HCT116 (cell line): Measurements from ENCODE around the gene SDK1. TPM values are rescaled to one million over a fixed set of nuclear protein-coding genes. Genes with fewer than 3 reads are reported as not detected.

Experiments
- ATAC-seq: fragments of 200-7000 bp; cut with Tn5 transposase; 2 replicates; pipeline ENCODE4 v1.9.1; 2020; ENCODE audit warnings: mild to moderate bottlenecking, moderate library complexity
- BruUV-seq: library from RNA; stranded (reverse); fragments of 400-500 nt; replicated peaks from 2 replicates; lab custom pipeline; 2021; lab: Mats Ljungman, UMichigan
- CTCF ChIA-PET: fragments of 300-600 bp; sonication (Branson Sonifier 250); formaldehyde crosslinking; loops from one replicate; lab custom pipeline; 2021; ENCODE audit warnings: antibody characterized with exemption; lab: Charles Lee
- POLR2A ChIA-PET: fragments of 300-600, 350-600 bp; sonication (Branson Sonifier 250); formaldehyde crosslinking; loops from one replicate; lab custom pipeline; 2021; ENCODE audit warnings: antibody characterized with exemption; lab: Charles Lee
- RAD21 ChIA-PET, 2 experiments: fragments of 300-600 bp; sonication (Branson Sonifier 250); formaldehyde crosslinking; loops; one replicate each; lab custom pipeline; 2023; ENCODE audit warnings: low total read pairs in 2 of 2; ENCODE audit not compliant: uncharacterized antibody in 2 of 2, unreplicated experiment in 2 of 2, low non-redundant PET in 1 of 2; lab: Charles Lee
- DNase-seq: peaks from one replicate; pipeline ENCODE4 v3.0.0-alpha.2; 2010; ENCODE audit warnings: low read depth, low spot score
- H2AFZ ChIP-seq: fragments of 200-600 bp; shearing (Covaris generic), sonication (generic); 2 replicates; pipeline ENCODE4 v1.6.1; 2017; ENCODE audit warnings: low read depth, mixed run types, mixed read lengths, antibody characterized with exemption, low read length; ENCODE audit not compliant: poor library complexity, severe bottlenecking
- H3K27ac ChIP-seq: 2 replicates; pipeline ENCODE4 v1.5.1; 2012; ENCODE audit warnings: low read depth, low read length
- H3K27me3 ChIP-seq: fragments of 200-600 bp; sonication (generic); 2 replicates; pipeline ENCODE4 v1.6.1; 2016; ENCODE audit warnings: mixed run types, low read length, mixed read lengths; ENCODE audit not compliant: insufficient read depth
- H3K36me3 ChIP-seq, 2 experiments: fragments of 200-500 bp in 1 of 2; fragments of 200-600 bp in 1 of 2; sonication (Bioruptor generic) in 1 of 2; sonication (generic) in 1 of 2; 2 replicates each; pipeline versions ENCODE4 v1.5.1 to v1.6.1; 2014 to 2016; ENCODE audit warnings: low read length in 2 of 2, inconsistent platforms in 1 of 2, mixed read lengths in 1 of 2, mixed run types in 1 of 2; ENCODE audit not compliant: insufficient read depth in 2 of 2, control insufficient read depth in 1 of 2
- H3K4me1 ChIP-seq, 2 experiments: fragments of 200-600 bp in 1 of 2; sonication (generic) in 1 of 2; 2 replicates each; pipeline versions ENCODE4 v1.5.1 to v1.6.1; 2012 to 2017; ENCODE audit warnings: low read length in 2 of 2, inconsistent platforms in 1 of 2, mild to moderate bottlenecking in 1 of 2, mixed read lengths in 1 of 2, mixed run types in 1 of 2, moderate library complexity in 1 of 2; ENCODE audit not compliant: insufficient read depth in 2 of 2, control insufficient read depth in 1 of 2
- H3K4me2 ChIP-seq: fragments of 200-600 bp; sonication (generic); 2 replicates; pipeline ENCODE4 v1.6.1; 2017; ENCODE audit warnings: mixed run types, low read length, mixed read lengths
- H3K4me3 ChIP-seq, 2 experiments: fragments of 200-600 bp in 1 of 2; sonication (generic) in 1 of 2; replicated peaks in 1 of 2; 2 replicates each; pipeline ENCODE4 v1.5.1; 2011 to 2016; ENCODE audit warnings: low read length in 2 of 2, control low read depth in 1 of 2, low read depth in 1 of 2, mild to moderate bottlenecking in 1 of 2, mixed read lengths in 1 of 2, mixed run types in 1 of 2
- H3K79me2 ChIP-seq: fragments of 200-600 bp; sonication (generic); 2 replicates; pipeline ENCODE4 v1.6.1; 2017; ENCODE audit warnings: mild to moderate bottlenecking, mixed run types, low read length, moderate library complexity, mixed read lengths; ENCODE audit not compliant: insufficient read depth
- H3K9ac ChIP-seq: fragments of 200-600 bp; sonication (generic); 2 replicates; pipeline ENCODE4 v1.6.1; 2016; ENCODE audit warnings: low read length, mixed read lengths
- H3K9me2 ChIP-seq: fragments of 200-600 bp; sonication (generic), shearing (Covaris generic); 2 replicates; pipeline ENCODE4 v1.6.1; 2017; ENCODE audit warnings: mixed run types, mild to moderate bottlenecking, moderate library complexity; ENCODE audit not compliant: insufficient read depth
- H3K9me3 ChIP-seq, 2 experiments: fragments of 200-500 bp in 1 of 2; fragments of 200-600 bp in 1 of 2; sonication (Bioruptor generic) in 1 of 2; sonication (generic) in 1 of 2; 2 replicates each; pipeline ENCODE4 v1.6.1; 2014 to 2017; ENCODE audit warnings: low read length in 2 of 2, mixed read lengths in 2 of 2, inconsistent platforms in 1 of 2, low read depth in 1 of 2, mild to moderate bottlenecking in 1 of 2, mixed run types in 1 of 2, moderate library complexity in 1 of 2; ENCODE audit not compliant: control insufficient read depth in 1 of 2, insufficient read depth in 1 of 2
- H4K20me1 ChIP-seq: fragments of 200-600 bp; sonication (generic), shearing (Covaris generic); 2 replicates; pipeline ENCODE4 v1.6.1; 2017; ENCODE audit warnings: mixed run types, mild to moderate bottlenecking, moderate library complexity; ENCODE audit not compliant: insufficient read depth
- ATF3 ChIP-seq: IDR thresholded peaks from 2 replicates; pipeline ENCODE4 v1.6.1; 2012
- CEBPB ChIP-seq: IDR thresholded peaks from 2 replicates; pipeline ENCODE4 v1.6.1; 2012; ENCODE audit warnings: low read depth
- EGR1 ChIP-seq: IDR thresholded peaks from 2 replicates; pipeline ENCODE4 v1.6.1; 2012; ENCODE audit warnings: low read depth
- ELF1 ChIP-seq: IDR thresholded peaks from 2 replicates; pipeline ENCODE4 v1.6.1; 2012; ENCODE audit warnings: low read depth, borderline replicate concordance
- EZH2 ChIP-seq: fragments of 200-600 bp; sonication (generic); IDR thresholded peaks from 2 replicates; pipeline ENCODE4 v1.6.1; 2017; ENCODE audit warnings: antibody characterized with exemption, mixed run types
- MAX ChIP-seq: IDR thresholded peaks from 2 replicates; pipeline ENCODE4 v1.6.1; 2012
- POLR2AphosphoS5 ChIP-seq: IDR thresholded peaks from 2 replicates; pipeline ENCODE4 v1.6.1; 2011; ENCODE audit warnings: mild to moderate bottlenecking, low read depth, low read length, moderate library complexity
- SP1 ChIP-seq: IDR thresholded peaks from 2 replicates; pipeline ENCODE4 v1.6.1; 2012; ENCODE audit warnings: low read depth
- SRF ChIP-seq: IDR thresholded peaks from 2 replicates; pipeline ENCODE4 v1.6.1; 2012; ENCODE audit warnings: low read depth
- YY1 ChIP-seq: IDR thresholded peaks from 2 replicates; pipeline ENCODE4 v1.6.1; 2011; ENCODE audit warnings: low read length, low read depth, moderate library complexity, mild to moderate bottlenecking; ENCODE audit not compliant: insufficient replicate concordance; ENCODE audit errors: extremely low read depth
- ZBTB33 ChIP-seq: IDR thresholded peaks from 2 replicates; pipeline ENCODE4 v1.6.1; 2011; ENCODE audit warnings: mild to moderate bottlenecking, low read length, moderate library complexity; ENCODE audit not compliant: insufficient replicate concordance; ENCODE audit errors: extremely low read depth
- ZFX ChIP-seq: fragments of 450-650 bp; IDR thresholded peaks from 2 replicates; pipeline ENCODE4 v1.6.1; 2017
- intact Hi-C: fragments of 100-400 bp; cut with micrococcal nuclease; formaldehyde crosslinking; loops from 2 replicates; pipeline ENCODE4 v1.10.0; 2022
- total RNA-seq: library from RNA; stranded (reverse); gene quantifications from one replicate; pipeline ENCODE4 v1.2.1, GENCODE V29; 2021; ENCODE audit not compliant: unreplicated experiment

Gene SDK1
- total RNA-seq, 1 experiment from 2014 or later, result 0.05 TPM

GRCh38 chr7:4140933-4141332 is 839.9 kb downstream of the SDK1 start:
- Histone ChIP-seq H3K9me2 (no peaks in the 10 kb centered on the region), H3K79me2 (no peaks in the 10 kb centered on the region), H3K9me3 (no peaks in the 10 kb centered on the region), H3K4me1 (no peaks in the 10 kb centered on the region), H3K36me3 (no peaks in the 10 kb centered on the region), H3K4me3 (no peak overlapping the region), H3K27me3 (no peaks in the 10 kb centered on the region), H3K27ac (no peak overlapping the region), H3K4me2 (no peak overlapping the region), H2AFZ (no peak overlapping the region), H4K20me1 (no peaks in the 10 kb centered on the region), H3K9ac (no peak overlapping the region)
- intact Hi-C loops, result no loop called here
- ChIA-PET POLR2A (no interaction called here), RAD21 (no interaction called here), CTCF (no interaction called here)
- TF ChIP-seq ZBTB33 (no peak), EGR1 (no peak), MAX (no peak), ZFX (no peak), POLR2AphosphoS5 (no peak), ELF1 (no peak), YY1 (no peak), SP1 (no peak), SRF (no peak)
- DNase-seq, result no peak
- no peak for ATAC-seq
- BruUV-seq, result no TSS peak

GRCh38 chr7:4143006-4143405 is 842.0 kb downstream of the SDK1 start:
- no TSS peak for BruUV-seq
- no peaks in the 10 kb centered on the region for H3K36me3 ChIP-seq
- no peaks in the 10 kb centered on the region for H3K9me3 ChIP-seq
- no peak overlapping the region for H3K27ac ChIP-seq
- no peak overlapping the region for H3K4me3 ChIP-seq
- ATAC-seq, result no peak
- no peaks in the 10 kb centered on the region for H4K20me1 ChIP-seq
- intact Hi-C loops, result no loop called here
- no peaks in the 10 kb centered on the region for H3K79me2 ChIP-seq
- H3K27me3 ChIP-seq, result no peaks in the 10 kb centered on the region
- H2AFZ ChIP-seq, result no peak overlapping the region
- no peaks in the 10 kb centered on the region for H3K9me2 ChIP-seq
- ChIA-PET POLR2A (no interaction called here), CTCF (no interaction called here), RAD21 (no interaction called here)
- TF ChIP-seq ATF3 (no peak), ZFX (no peak), MAX (no peak), EZH2 (no peak), CEBPB (no peak), EGR1 (no peak)
- DNase-seq, result no peak
- no peaks in the 10 kb centered on the region for H3K4me1 ChIP-seq
- no peak overlapping the region for H3K9ac ChIP-seq
- no peak overlapping the region for H3K4me2 ChIP-seq
